ENCODE data around the gene GABRG3. TPM values are rescaled to one million over a fixed set of nuclear protein-coding genes. Genes with fewer than 3 reads are reported as not detected.
"Not testable (repeated sequence)": the region's sequence is repeated elsewhere in the genome, so short reads cannot be mapped to it uniquely, and the experiment has no call there.

The GABRG3 gene
- total and polyA plus RNA-seq, 7 donors = under 0.01 to 0.28 (median 0.05) TPM; not detected in 3

- H3K4me3 ChIP-seq = no peak overlapping the region
- no peaks in the 10 kb centered on the region for H3K4me1 ChIP-seq
- peaks cover 0 to 6% (median 2%) of the 10 kb centered on the region in 4 donors for H3K9me3 ChIP-seq
- no peak for DNase-seq
- no peaks in the 10 kb centered on the region for H3K27me3 ChIP-seq
- no peaks in the 10 kb centered on the region for H3K36me3 ChIP-seq
- TF ChIP-seq POLR2AphosphoS5 (IDR thresholded peaks at IDR 0.05) (no peak), POLR2A (IDR thresholded peaks at IDR 0.05) (no peak), CTCF (IDR thresholded peaks at IDR 0.05) (no peak), EP300 (IDR thresholded peaks at IDR 0.05) (no peak)
- no peak overlapping the region for H3K27ac ChIP-seq
- intact Hi-C loops (cut with DNase I) = no loop called here
- WGBS, 2 donors = 81 to 82% methylated on average over 13 of the region's 13 CpGs
Observed at GRCh38 chr15:27182561-27183110, 211.7 kb downstream of the GABRG3 start.

DNA sequence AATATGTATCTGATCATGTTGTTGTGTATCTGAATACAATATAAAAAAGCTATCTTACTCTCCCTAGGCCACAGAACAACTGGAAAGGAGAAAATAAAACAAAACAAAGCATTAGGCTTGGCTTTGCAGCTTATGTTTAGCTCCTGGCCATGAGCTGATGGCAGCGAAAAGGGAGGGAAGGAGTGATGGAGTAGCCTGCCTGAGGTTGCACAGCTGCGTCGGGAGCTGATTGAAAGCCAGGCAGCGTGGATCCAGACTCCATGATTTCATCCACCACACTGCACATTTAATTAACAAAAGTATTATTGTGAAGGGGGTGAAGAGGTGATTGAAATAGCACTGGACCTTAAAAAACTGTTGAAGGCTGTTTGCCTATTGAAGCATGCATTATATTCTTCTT, 212.2 kb downstream of the GABRG3 start:
- Histone ChIP-seq H3K27me3 (no peaks in the 10 kb centered on the region), H3K4me1 (no peaks in the 10 kb centered on the region), H3K4me3 (no peak overlapping the region), H3K36me3 (no peaks in the 10 kb centered on the region), H3K27ac (no peak overlapping the region), H3K9me3 (peaks cover 0 to 6% (median 2%) of the 10 kb centered on the region in 4 donors)
- intact Hi-C loops (cut with DNase I) = no loop called here
- DNase-seq = no peak
- 70 to 72% methylated on average over 4 of the region's 4 CpGs for WGBS, 2 donors
- TF ChIP-seq POLR2A (IDR thresholded peaks at IDR 0.05) = no peak
- no peak for TF ChIP-seq EP300 (IDR thresholded peaks at IDR 0.05)
- TF ChIP-seq CTCF (IDR thresholded peaks at IDR 0.05) = no peak
- TF ChIP-seq POLR2AphosphoS5 (IDR thresholded peaks at IDR 0.05) = no peak

- H3K4me1 ChIP-seq; intact Hi-C loops (cut with DNase I); H3K9me3 ChIP-seq; DNase-seq; H3K4me3 ChIP-seq; H3K27ac ChIP-seq; H3K36me3 ChIP-seq; H3K27me3 ChIP-seq: not testable (repeated sequence)
- 70 to 81% methylated on average over 4 of the region's 4 CpGs for WGBS, 2 donors
Observed at GRCh38 chr15:27191515-27191914, 220.5 kb downstream of the GABRG3 start.

DNA sequence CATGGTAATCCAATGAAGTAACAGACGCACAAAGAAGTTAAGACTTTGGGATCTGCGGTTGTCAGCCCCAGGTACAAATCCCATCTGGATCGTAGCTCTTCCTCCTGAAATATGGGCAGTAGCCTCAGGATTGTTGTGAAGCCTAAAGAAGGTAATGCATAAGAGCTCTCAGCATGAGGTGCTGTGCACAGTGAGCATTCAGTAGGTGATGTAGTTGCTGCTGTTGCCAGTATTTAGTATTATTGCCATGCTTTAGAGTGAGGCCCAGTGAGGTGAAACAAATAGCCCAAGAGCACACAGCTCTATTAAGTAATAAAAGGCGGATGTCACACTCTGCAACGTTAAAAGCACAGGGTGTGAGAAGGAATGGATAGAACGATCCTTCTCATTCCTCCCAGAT, 225.7 kb downstream of the GABRG3 start:
- Histone ChIP-seq H3K36me3 (no peaks in the 10 kb centered on the region), H3K9me3 (no peaks in the 10 kb centered on the region), H3K4me3 (no peak overlapping the region), H3K27me3 (no peaks in the 10 kb centered on the region), H3K27ac (no peak overlapping the region), H3K4me1 (no peaks in the 10 kb centered on the region)
- DNase-seq = no peak
- WGBS, 2 donors = 66 to 68% methylated on average over 6 of the region's 6 CpGs
- intact Hi-C loops (cut with DNase I) = no loop called here
- TF ChIP-seq EP300 (IDR thresholded peaks at IDR 0.05) (no peak), POLR2AphosphoS5 (IDR thresholded peaks at IDR 0.05) (no peak), CTCF (IDR thresholded peaks at IDR 0.05) (no peak), POLR2A (IDR thresholded peaks at IDR 0.05) (no peak)

DNA sequence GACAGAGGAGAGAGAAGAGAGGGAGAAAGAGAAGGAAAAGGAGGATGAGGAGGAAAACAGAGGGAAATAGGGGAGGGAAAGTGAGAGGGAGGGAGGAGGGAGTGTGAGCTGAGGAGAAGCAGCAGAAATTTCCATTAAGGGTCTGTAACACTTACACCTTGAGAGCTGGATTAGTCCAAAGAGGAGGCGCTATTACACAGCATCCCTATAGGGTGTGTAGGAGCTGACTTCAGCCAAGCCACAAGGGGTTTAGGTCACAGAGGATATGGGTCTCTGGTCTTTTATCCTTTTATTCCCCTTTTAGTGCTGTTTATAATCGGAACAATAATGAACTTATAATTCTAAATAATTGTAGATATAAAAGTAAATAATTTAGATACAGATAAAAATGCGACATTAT, 230.4 kb downstream of the GABRG3 start:
- no peaks in the 10 kb centered on the region for H3K4me1 ChIP-seq
- 83% methylated on average over 3 of the region's 3 CpGs for WGBS, 2 donors
- no peak for TF ChIP-seq CTCF (IDR thresholded peaks at IDR 0.05)
- DNase-seq = no peak
- H3K9me3 ChIP-seq = no peaks in the 10 kb centered on the region
- no peaks in the 10 kb centered on the region for H3K27me3 ChIP-seq
- intact Hi-C loops (cut with DNase I) = loop anchor here (10.0 kb wide), 1 partner anchor 313 kb away; no protein-coding TSS in a partner anchor
- H3K27ac ChIP-seq = no peak overlapping the region
- no peaks in the 10 kb centered on the region for H3K36me3 ChIP-seq
- no peak overlapping the region for H3K4me3 ChIP-seq
